G401 (cell line): Measurements from ENCODE around the gene ULBP3. TPM values are rescaled to one million over a fixed set of nuclear protein-coding genes. Genes with fewer than 3 reads are reported as not detected.

Experiments
- DNase-seq: peaks from one replicate; pipeline ENCODE4 v3.0.0-alpha.2; 2015; ENCODE audit warnings: low spot score
- in situ Hi-C: cut with HindIII; loops from 2 replicates; pipeline ENCODE4 v1.10.0; 2016; ENCODE audit warnings: low sequenced_read_pairs, mixed read lengths
- total RNA-seq: library from RNA; depleted of rRNA; stranded (reverse); fragments of >200 nt; shearing (Covaris generic); gene quantifications from 2 replicates; pipeline ENCODE4 v1.2.3, GENCODE V29; 2014; rRNA removed

ULBP3 gene
- total RNA-seq: 0.37 and 2.5 TPM in 2 replicates

- peak; percentile 18 for DNase-seq
- in situ Hi-C loops: no loop called here
Observed at GRCh38 chr6:150068720-150069648, at the start of gene ULBP3. TSS of gene ULBP3 (minus strand) at chr6:150069121. CDS start at chr6:150069066, 55 bp downstream.

GRCh38 chr6:150118627-150119026 is 49.7 kb upstream of the ULBP3 start:
- DNase-seq: no peak
- in situ Hi-C loops: no loop called here

- DNase-seq: no peak
- in situ Hi-C loops: no loop called here
Observed at GRCh38 chr6:150118203-150118602, 49.3 kb upstream of the ULBP3 start.

GRCh38 chr6:150116200-150116800 is 47.4 kb upstream of the ULBP3 start:
- in situ Hi-C loops: no loop called here
- no peak for DNase-seq

- in situ Hi-C loops: no loop called here
- DNase-seq: no peak
Observed at GRCh38 chr6:150115769-150116168, 46.8 kb upstream of the ULBP3 start.

GRCh38 chr6:150112233-150112632 is 43.3 kb upstream of the ULBP3 start:
- in situ Hi-C loops: no loop called here
- DNase-seq: no peak

- in situ Hi-C loops: no loop called here
- DNase-seq: no peak
Observed at GRCh38 chr6:150102750-150103270, 33.9 kb upstream of the ULBP3 start.

GRCh38 chr6:150100745-150101144 is 31.8 kb upstream of the ULBP3 start:
- DNase-seq: no peak
- in situ Hi-C loops: no loop called here

GRCh38 chr6:150099953-150100352 is 31.0 kb upstream of the ULBP3 start:
- DNase-seq: no peak
- in situ Hi-C loops: no loop called here

- no peak for DNase-seq
- in situ Hi-C loops: no loop called here
Observed at GRCh38 chr6:150099546-150099945, 30.6 kb upstream of the ULBP3 start.

- in situ Hi-C loops: no loop called here
- DNase-seq: no peak
Observed at GRCh38 chr6:150098155-150098554, 29.2 kb upstream of the ULBP3 start.

- DNase-seq: no peak
- in situ Hi-C loops: no loop called here
Observed at GRCh38 chr6:150093397-150093796, 24.5 kb upstream of the ULBP3 start.

GRCh38 chr6:150091476-150091875 is 22.6 kb upstream of the ULBP3 start:
- DNase-seq: peak; percentile 49
- in situ Hi-C loops: no loop called here

GRCh38 chr6:150090328-150090727 is 21.4 kb upstream of the ULBP3 start:
- in situ Hi-C loops: no loop called here
- no peak for DNase-seq

- DNase-seq: no peak
- in situ Hi-C loops: no loop called here
Observed at GRCh38 chr6:150088481-150089154, 19.7 kb upstream of the ULBP3 start.

- in situ Hi-C loops: no loop called here
- DNase-seq: peak; percentile 25
Observed at GRCh38 chr6:150087336-150087735, 18.4 kb upstream of the ULBP3 start.

GRCh38 chr6:150086026-150086425 is 17.1 kb upstream of the ULBP3 start:
- in situ Hi-C loops: no loop called here
- DNase-seq: peak; percentile 69

GRCh38 chr6:150084426-150084825 is 15.5 kb upstream of the ULBP3 start:
- in situ Hi-C loops: no loop called here
- no peak for DNase-seq

GRCh38 chr6:150083839-150084238 is 14.9 kb upstream of the ULBP3 start:
- in situ Hi-C loops: no loop called here
- no peak for DNase-seq

GRCh38 chr6:150081702-150082101 is 12.8 kb upstream of the ULBP3 start:
- in situ Hi-C loops: no loop called here
- DNase-seq: no peak
